Loucy (cell line): ENCODE data around the gene ALAD.

Experiments used
- CTCF ChIP-seq: fragments of 200-600 bp; sonication (generic); conservative IDR thresholded peaks from 2 replicates; pipeline ENCODE4 v1.5.1; 2014; ENCODE audit warnings: mild to moderate bottlenecking, antibody characterized with exemption, low read length
- EZH2phosphoT487 ChIP-seq: fragments of 200-600 bp; IDR thresholded peaks from 2 replicates; pipeline ENCODE4 v1.6.1; 2018; ENCODE audit warnings: antibody characterized with exemption, mild to moderate bottlenecking, moderate library complexity, borderline replicate concordance

GRCh38 chr9:113348437-113348836 is 52.6 kb downstream of the ALAD start:
- no peak for TF ChIP-seq CTCF
- TF ChIP-seq EZH2phosphoT487 = no peak
